ENCODE results near the gene ERCC1.

GRCh38 chr19:45408121-45408520 lies 15.6 kb downstream of the ERCC1 start:
- TF ChIP-seq CTCF (IDR thresholded peaks at IDR 0.05) (no peak), POLR2A (IDR thresholded peaks at IDR 0.05) (no peak)

Measured in stomach (tissue), 4 donors.